HG03139 (cell line): Measurements from ENCODE around the gene ADGRD1.
"Not testable (repeated sequence)": the region's sequence is repeated elsewhere in the genome, so short reads cannot be mapped to it uniquely, and the experiment has no call there.

ENCODE experiments used
- ATAC-seq: cut with Tn5 transposase; IDR thresholded peaks from one replicate; pipeline ENCODE4 v1.9.1; 2021; ENCODE audit not compliant: unreplicated experiment

Gene ADGRD1

GRCh38 chr12:130953771-130954543, at the start of gene ADGRD1:
Gene ADGRD1, plus strand, starts transcription at chr12:130953907. Its CDS starts 559 bp downstream, at chr12:130954466.
- ATAC-seq = no peak

- no peak for ATAC-seq
Measured at GRCh38 chr12:130904064-130904463, 49.6 kb upstream of the ADGRD1 start.

GRCh38 chr12:130904936-130905455, 48.7 kb upstream of the ADGRD1 start:
- ATAC-seq = not testable (repeated sequence)

GRCh38 chr12:130909111-130909510, 44.6 kb upstream of the ADGRD1 start:
- ATAC-seq = no peak

GRCh38 chr12:130911193-130911592, 42.5 kb upstream of the ADGRD1 start:
- no peak for ATAC-seq

- ATAC-seq = no peak
Measured at GRCh38 chr12:130911933-130912332, 41.8 kb upstream of the ADGRD1 start.

GRCh38 chr12:130916241-130916911, 37.3 kb upstream of the ADGRD1 start:
- no peak for ATAC-seq

- no peak for ATAC-seq
Measured at GRCh38 chr12:130917607-130918006, 36.1 kb upstream of the ADGRD1 start.

- no peak for ATAC-seq
Measured at GRCh38 chr12:130919086-130919485, 34.6 kb upstream of the ADGRD1 start.

GRCh38 chr12:130920119-130920703, 33.5 kb upstream of the ADGRD1 start:
- no peak for ATAC-seq

- no peak for ATAC-seq
Measured at GRCh38 chr12:130920723-130921381, 32.9 kb upstream of the ADGRD1 start.

GRCh38 chr12:130922511-130922953, 31.2 kb upstream of the ADGRD1 start:
- no peak for ATAC-seq

- ATAC-seq = no peak
Measured at GRCh38 chr12:130924966-130925665, 28.6 kb upstream of the ADGRD1 start.

- ATAC-seq = no peak
Measured at GRCh38 chr12:130925666-130926015, 28.1 kb upstream of the ADGRD1 start.

- no peak for ATAC-seq
Measured at GRCh38 chr12:130929363-130929762, 24.3 kb upstream of the ADGRD1 start.

- ATAC-seq = no peak
Measured at GRCh38 chr12:130932061-130932930, 21.4 kb upstream of the ADGRD1 start.

GRCh38 chr12:130933269-130933995, 20.3 kb upstream of the ADGRD1 start:
- ATAC-seq = no peak

- no peak for ATAC-seq
Measured at GRCh38 chr12:130934753-130935152, 19.0 kb upstream of the ADGRD1 start.

- ATAC-seq = no peak
Measured at GRCh38 chr12:130936561-130936960, 17.1 kb upstream of the ADGRD1 start.
